ENCODE results near the gene OLFML2B.
"Not testable (repeated sequence)": the region's sequence is repeated elsewhere in the genome, so short reads cannot be mapped to it uniquely, and the experiment has no call there.

OLFML2B gene

DNA sequence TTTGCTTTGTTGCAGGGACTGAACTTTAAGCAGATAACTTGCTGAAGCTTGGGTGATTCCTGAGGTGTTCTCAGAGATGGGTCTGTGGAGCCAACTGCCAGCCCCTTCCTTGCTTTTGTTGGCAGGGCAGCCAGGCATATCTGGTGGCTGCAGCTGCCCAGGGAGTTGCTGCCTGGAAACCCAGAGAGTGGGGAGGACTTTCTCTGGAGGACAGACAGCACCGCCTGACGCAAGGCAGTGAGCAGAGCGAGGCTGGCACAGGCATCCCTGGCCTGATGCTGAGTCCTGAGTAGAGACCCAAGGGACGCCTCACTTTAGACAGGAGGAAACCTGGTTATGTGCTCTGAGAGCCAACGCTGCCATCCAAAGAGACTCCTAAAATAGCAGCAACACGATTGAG, 9.8 kb upstream of the OLFML2B start:
- no peak for DNase-seq

DNA sequence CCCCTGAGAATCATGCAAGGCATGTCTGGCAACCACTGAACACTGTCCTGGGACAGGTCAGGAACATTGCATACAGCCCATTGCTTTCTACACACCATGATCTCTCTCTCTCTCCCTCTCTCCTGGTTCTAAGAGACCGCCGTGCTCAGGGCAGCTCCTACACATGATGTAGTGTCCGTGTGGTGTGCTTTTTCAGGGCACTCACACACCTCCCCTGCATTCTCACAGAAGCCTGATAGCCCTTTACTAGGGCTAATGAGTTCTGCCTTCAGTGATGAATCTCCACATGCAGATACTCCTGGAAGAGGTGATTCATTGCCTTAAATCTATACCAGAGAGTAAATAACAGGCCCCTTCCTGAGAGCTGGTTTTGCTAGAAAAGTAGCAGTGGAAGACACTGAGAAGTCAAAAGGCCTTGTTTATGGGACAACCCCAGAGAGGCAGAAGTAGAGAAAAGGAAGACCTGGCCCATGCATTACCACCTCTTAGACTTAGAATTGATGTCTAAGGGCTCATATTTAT, 7.2 kb upstream of the OLFML2B start:
- DNase-seq: no peak

DNA sequence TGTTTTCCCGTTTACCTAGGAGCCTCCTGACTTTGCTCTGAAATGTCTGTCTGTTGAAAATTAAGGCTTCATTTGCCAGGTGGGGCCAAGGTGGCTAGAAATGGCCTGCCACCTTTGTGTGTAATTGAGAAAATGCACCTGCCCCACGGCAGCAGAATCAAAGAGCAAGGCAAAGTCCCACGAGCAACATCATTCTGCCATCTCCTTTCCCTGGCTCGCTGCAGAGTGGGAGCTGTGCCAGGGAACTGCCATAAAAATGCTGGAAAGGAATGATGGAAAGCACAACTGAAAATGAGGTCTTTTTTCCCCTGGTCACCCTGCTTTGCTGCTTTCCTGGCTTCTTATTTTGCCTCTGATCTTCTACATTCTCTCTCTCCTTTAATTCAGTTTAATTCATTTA, 5.5 kb upstream of the OLFML2B start:
- no peak for DNase-seq

DNA sequence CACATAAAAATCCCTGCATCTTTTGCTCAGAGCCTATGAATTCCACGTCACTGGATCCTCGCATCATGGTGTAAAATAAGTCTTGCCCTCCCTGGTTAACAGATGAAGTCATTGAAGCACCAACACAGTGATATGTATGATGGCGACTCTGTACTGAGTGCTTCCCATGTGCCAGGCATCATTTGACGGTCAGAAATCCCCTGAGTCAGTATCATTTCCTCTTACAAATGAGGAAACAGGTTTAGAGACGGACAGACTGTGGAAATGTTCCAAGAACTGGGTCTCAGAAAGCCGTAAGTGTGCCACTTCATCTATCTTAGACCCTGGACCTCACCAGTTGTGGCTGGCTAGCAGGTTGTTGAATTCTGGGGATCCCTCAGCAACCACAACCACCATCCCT, 5.1 kb upstream of the OLFML2B start:
- no peak for DNase-seq

DNA sequence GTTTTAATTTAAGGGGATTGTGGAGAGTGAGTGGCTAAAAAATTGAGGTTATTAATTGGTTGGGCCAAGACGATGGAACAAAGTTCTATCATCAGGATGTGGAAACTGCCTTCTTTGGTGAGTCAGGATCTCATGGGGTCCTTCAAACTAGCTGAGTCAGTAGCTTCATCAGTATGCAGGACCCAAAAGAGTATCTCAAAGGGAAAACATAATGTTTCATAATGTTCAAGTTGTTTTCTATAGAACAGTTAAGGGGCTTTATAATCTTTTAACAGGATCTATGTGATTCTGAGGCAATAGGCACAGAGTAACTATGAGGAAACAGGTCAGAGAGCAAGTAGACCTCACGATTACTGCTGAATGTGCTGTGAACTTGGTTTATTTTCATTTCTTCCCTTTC, 3.2 kb upstream of the OLFML2B start:
- DNase-seq: no peak

DNA sequence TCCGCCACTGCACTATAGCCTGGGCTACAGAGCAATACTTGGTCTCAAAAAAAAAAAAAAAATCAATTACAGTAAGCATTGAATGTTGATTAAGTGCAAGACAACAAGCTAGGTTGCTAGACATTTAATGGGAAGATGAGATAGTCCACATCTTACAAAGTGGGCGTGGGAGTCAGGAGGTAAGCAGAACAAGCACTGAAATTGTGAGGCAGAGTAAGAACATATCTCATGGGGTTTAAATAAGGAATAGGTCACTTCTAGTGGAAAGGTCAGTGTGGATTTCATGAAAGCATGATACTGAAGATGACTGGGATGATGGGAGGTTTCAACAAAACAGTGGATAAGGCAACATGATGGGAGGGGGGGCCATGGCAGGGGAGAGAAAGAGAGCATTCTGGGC, 1.9 kb upstream of the OLFML2B start:
- DNase-seq: no peak

DNA sequence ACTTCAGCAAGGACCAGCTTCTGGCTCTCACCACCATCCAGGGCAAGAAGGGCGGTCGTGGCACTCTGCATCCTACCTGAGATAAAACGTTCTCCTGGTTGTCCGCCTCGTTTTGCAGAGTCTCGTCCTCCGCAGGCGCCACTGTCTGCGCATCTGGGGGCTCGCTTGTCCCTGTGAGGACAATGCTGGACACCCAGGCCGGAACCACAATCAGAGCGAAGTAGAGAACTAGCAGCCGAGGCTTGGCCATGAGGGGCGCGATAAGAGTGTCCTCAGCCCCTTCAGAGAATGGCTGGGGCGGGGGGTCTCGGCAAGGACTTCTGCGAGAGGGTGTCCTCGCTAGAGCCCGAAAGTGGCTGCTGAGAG, 505 bp downstream of the OLFML2B start:
- DNase-seq: no peak

DNA sequence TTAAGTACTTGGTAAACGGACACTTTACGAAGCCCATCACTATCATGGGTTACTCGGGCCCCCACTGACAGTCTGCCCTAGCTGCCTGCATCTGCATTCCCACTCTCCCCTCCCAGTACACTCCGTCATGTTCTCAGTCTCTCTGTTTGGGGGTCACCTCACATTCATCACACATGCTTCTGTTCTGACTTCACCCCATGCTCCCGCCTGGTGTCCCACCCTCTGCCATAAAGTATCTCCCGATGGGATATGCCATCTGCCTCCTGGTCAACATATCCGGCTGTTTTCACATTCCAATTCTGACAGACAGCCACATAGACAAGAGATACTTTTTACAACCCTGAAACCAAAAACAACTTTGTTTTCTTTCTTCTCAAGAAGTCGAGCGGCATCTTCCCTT, 1.0 kb downstream of the OLFML2B start:
- no peak for DNase-seq

DNA sequence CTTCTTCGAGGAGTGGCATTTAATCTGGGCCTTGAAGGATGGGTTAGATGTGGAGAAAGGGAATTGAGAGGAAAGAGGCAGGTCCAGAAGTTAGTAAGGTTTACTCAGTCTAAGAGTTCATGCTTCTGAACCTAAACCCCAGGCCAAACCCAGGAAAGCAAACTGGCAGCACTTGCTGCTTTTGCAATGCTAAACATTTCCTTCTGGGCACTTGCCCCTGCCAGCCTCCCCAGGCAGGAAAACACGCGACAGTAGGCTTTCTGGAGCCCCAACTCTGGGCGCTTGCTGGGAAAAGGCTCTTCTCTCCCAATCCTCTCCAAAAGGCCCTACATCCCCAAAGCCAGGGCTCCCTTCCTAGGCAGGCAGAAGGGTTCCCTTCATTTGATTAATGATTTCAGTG, 2.5 kb downstream of the OLFML2B start:
- DNase-seq: no peak

DNA sequence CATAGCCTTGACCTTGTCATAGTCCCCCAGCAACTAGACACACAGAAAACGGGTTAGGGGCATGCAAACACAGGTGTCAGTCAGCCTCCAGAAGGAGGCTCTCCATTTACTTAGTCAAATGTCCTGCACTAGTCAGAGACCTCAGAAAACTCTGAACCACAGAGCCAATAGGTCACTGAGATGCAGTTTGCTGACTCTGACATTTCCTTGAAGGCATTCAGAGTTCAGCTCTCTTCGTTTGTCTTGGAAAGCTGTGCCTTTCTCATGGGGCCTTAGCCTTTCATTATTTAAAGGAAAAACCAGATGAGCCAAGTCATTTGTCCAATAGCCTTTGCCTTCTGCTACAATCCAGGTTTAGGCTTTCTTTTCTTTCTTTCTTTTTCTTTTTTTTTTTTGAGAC, 3.5 kb downstream of the OLFML2B start:
- DNase-seq: no peak

DNA sequence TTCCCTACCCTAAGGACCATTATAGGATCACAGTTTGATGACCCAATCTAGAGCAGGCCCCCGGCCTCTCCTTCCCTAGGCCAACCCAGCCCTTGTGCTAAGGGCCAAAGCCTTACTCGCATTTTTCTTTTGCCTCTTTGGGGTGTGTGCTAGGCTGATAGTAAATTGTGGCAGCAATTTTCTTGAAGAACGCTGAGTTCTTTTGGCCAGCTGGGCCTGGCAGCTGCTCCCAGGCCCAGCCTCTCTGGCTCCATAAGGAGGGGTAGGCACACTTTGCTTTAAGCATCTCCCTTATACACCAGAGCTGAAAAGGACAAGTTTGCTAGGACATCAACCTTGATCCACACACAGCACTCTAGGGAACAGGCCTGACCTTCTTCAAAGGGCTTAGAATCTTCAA, 4.2 kb downstream of the OLFML2B start:
- DNase-seq: no peak

DNA sequence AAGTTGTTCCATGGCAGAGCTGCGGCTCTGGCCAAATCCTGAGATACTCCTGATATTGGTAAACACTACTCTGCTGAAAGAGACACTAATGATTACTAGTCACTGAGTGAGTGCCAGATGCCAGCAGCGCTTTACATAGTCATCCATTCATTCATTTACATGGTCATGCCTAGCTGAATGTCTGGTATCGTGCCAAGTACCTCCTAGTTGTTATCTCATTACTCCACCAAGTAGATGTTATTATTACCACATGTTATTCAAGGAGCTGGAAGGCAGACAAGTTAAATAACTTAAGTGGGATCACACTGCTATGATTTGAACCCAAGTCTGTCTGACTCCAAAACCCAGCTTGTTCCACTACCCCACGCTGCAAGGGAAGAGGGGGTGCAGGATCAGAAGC, 4.7 kb downstream of the OLFML2B start:
- DNase-seq: no peak

DNA sequence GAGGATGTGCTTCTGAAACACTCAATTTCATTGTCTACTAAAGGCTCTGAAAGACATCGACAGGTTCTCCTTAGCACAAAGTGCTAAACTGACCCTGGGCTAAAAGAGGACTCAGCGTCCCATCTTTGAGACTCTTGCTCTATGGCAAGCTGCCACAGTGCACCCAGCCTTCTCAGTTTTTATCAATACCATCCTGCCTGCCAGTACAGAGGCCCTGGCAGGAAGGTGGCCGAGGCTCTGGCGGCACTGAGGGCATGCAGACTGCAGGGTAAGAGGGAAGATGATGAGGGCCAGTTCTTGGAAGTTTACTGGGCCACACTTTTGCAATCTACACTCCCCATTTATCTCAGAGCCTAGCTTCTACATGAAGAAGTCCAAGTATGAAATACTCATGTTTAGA, 5.3 kb downstream of the OLFML2B start:
- DNase-seq: no peak

DNA sequence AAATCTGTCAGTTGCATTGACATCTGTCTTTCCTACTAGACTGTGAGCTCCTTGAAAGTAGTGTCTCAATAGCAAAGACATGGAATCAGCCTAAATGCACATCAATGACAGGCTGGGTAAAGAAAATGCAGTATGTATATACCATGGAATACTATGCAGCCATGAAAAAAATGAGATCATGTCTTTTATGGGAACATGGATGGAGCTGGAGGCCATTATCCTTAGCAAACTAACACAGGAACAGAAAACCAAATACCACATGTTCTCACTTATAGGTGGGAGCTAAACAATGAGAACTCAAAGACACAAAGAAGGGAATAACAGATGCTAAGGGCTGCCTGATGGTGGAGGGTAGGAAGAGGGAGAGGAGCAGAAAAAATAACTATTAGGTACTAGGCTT, 5.9 kb downstream of the OLFML2B start:
- DNase-seq: not testable (repeated sequence)

DNA sequence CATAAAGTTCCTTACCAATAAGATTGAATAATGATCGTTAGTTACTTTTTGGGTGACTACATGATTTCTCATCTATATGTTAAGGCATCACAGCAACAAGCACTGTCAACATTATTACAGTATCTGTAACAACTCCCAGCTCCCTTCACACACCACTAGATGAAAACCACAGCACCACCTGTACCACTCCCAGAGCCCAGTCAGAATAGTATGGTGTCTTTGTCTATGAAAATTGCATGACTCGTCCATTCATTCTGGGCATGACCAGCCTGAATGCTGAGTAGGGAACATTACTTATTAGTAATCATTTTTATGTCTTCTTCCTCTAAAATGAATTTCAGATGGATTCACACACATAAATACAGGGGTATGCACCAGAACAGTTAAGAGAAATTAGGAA, 7.0 kb downstream of the OLFML2B start:
- no peak for DNase-seq

DNA sequence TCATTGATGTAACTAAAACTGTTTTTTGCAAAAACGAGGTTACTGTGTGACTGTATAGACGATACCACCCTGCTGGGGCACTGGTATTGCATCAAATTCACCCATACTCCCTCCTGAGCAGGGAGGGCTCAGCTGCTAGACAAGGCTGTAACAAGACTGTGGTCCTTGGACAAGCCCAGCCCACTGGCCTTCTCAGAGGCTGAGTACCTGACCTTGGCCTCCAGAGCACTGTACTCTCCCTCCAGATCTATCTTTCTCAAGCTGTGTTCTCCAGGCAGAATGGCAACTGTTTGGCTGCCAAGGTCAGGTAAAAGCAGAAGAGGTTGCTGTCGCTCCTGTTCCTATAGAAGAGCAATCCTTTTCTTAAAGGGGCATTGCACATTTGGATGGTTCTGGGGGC, 8.5 kb downstream of the OLFML2B start:
- DNase-seq: no peak

DNA sequence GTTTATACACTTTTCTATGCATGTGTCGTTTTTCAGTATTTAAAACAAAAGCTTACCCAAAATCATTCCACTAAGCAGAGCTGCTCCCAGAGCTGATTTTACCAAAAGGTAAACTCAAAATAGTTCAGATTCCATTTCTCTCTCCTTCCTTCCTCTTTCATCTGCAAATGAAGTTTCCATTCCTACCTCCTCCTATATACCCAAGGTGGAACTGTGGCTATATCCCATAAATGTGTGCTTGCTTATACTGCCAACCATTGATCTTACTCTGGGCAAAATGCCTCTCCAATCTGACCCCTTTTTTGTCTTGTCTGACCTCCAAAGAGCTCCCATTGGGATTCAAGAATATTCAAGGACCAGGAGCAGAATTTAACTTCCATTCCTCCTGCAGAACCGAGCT, 9.5 kb downstream of the OLFML2B start:
- no peak for DNase-seq

DNA sequence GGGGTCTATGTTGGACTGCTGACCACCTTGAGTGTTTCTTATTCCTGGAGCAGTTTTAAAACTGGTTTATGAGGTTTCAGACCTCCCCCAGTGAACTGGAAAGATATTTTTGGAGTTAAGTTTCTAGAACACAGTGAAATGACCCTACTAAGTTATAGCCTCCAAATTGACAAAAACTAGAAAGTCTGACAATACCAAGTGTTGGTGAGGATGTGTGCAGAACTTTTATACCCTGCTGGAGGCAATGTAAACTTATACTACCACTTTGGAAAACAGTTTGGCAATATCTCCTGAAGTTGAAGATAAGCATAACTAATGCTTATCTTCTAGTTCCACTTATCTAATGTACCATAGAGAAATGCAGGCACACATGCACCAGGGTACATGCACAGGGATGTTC, 10.4 kb downstream of the OLFML2B start:
- no peak for DNase-seq

DNA sequence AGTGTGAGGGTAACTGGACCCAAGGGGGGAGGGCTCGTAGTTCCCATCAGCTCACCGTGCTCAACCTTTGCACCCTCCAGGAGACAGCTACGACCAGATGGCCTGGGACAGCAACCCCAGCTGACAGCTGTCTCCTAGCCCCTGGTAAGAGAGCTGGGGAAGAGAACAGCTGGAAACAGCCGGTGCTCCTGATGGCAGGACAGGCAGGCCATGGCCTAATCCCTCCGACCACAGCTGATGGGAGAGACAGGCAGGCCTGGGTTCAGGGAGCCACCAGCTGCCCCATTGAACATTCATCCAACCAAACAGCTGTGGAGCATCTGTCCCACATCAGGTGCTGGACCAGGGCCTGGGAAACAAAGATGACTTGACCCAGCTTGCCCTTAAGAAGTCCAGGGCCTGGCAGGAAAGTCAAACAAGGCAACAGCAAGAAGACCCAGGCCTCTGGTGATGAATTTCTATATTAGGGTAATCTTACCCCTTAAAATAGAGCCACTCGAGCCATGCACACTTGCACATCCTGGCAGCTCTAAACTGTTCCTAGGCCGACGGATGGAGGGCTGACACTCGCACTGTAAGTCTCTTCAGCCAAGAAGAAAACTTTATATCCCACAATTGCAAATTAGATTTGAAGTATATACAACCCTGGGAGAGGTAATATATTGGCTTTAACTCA, 12.2 kb downstream of the OLFML2B start:
- DNase-seq: no peak

DNA sequence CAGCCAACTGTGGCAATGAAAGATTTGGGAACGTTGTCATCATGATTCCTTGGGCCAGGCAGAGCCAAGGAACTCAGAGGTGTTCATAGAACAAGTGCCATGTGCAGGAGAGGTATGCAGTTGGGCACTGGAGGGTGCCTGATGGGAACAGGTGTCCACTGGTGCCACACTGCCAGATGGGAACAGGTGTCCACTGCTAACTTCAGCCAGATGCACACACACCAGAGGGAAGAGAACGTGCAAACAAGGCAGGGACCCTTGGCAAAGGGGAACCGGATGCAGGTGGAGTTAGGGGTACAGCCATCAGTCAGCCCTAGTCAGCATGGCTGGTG, 13.5 kb downstream of the OLFML2B start:
- no peak for DNase-seq

DNA sequence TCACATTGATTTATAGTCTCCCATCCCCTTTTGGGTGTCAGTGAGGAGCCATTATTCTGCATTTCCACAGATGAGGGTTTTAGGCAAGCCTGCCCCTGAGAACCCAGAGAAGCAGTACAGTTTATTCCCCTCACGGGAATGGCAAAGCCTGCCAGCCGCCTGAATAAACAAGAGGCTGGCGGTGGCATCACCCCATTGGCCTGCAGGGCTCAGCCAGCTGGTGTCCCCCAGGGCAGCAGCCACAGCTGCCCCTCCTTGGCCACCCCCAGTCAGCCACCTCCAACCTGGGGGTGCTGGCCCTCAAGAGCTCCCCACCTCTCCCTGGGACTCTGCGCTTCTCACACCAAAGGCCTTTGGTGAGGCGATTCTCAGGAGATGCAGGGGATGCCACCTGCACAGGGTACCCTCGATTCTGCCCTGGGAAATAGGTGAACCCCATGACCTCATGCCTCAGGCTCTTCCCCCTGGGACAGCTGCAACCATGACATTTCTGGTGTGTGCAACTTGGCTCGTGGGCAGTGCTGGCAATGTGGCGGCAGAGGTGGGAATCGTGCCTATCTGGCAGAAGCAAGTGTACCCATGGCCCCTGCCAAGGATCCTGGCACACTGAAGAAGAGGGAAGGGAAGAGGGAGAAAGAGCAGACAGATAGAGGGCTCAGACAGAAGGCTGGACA, 14.0 kb downstream of the OLFML2B start:
- DNase-seq: no peak

DNA sequence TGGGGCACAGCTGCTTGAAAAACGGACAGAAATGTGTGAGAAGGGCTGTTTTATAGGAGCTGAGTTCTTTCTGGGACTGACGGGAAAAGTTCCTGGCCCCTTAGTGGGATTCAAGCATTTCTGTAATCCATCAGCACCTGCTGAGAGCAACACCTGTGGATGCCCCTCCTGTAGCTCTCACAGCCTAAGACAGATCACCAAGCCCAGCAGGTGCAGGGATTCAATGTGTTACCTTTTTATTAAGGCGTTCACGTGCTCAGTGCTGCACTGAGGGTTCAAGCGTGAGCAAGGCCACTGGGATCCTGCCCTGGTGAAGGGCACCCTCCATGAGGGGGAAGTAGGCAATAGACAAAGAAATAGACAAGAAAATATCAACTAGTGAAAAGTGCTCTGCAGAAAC, 14.9 kb downstream of the OLFML2B start:
- no peak for DNase-seq

DNA sequence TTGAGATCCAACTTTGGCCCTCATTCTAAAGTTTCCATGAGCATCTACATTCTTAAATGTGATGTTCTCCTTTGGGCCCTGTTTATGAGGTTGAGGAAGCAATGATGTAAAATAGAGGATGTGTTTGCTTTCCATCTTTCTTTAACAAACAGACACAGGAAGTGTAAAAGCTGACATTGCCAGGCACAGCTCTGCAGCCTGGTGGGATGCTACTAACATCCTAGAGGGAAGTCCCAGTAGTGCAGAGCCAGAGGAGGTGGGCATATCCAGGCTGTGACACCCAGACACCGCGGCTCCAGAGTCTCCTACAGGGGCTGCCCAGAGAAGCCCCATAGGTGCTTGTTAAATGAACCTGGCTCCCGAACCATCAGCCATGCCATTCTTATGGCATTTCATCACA, 16.2 kb downstream of the OLFML2B start:
- no peak for DNase-seq

DNA sequence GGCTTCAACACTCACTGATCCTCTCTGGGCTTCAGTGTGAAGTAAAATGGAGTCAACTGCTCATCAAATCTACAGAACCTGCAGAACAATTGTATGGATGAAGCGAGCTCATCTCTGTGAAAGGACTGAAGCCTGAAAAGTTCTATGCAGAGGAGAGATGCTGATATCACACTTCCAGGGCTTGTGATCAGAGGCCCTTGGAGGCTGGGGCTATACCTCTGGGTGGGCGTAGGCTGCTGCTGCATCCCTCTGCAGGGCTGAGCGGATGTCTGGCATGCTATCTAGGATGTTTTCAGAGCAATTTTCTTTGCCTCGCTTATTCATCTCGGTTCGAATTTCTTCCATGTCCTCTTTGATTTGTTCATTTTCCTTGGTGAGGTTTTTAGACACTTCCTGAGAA, 17.6 kb downstream of the OLFML2B start:
- DNase-seq: no peak

DNA sequence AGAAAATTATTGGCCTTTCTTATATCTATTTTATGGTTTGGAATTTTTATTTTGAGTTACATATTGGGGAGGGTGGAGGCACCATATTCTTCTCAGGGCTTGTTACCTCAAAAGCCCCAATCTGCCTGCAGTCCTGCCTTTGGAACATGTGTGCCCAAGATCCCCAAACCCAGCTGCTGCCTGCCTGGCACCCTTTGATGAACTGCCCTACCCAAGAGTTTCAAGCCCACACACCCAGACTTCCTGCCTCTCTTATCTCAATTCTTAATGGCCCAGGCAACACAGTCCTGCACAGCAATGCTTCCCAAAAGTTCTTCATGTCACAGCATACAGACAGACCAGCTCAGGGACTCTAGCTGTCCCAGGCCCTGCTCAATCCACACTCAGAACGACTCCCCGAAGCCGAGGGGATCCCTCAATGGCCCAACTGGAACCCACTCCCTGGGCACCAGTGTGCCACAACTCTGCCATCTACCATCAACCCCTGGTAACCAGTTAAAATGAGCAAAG, 19.2 kb downstream of the OLFML2B start:
- no peak for DNase-seq

Measured in stimulated activated CD4-positive, alpha-beta T cell treated with anti-CD3 and anti-CD28 coated beads, Interleukin-4, amount 100 ng/mL, for 4 hours (primary cell).